ENCODE data around the gene HVCN1. TPM values are rescaled to one million over a fixed set of nuclear protein-coding genes. Genes with fewer than 3 reads are reported as not detected.
"Not testable (repeated sequence)": the region's sequence is repeated elsewhere in the genome, so short reads cannot be mapped to it uniquely, and the experiment has no call there.

The HVCN1 gene
- total RNA-seq, 4 donors from 2014 or later, result 4.4 to 6.9 (median 4.5) TPM

DNA sequence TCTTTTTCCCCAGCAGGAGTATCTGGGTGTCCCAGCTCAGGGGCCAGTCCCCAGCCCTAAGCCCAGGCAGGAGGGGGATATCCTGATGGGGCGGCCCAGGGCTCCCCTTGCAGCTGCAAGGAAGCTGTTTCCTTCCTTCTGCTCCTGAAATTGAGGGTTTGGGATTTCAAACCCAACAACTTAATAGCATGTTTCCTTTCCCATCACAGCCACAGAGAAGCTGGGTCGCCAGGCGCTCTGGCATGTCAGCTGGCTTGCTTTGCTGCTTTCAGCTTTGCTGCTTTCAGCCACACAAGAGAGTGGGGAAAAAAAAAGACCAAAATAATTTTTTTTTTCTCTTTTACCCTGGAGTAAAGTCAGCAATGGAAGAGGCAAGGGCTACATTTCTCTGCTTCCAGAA is 30.0 kb downstream of the HVCN1 start:
- Histone ChIP-seq H3K27me3 (no peaks in the 10 kb centered on the region), H3K27ac (no peak overlapping the region), H3K9me3 (no peaks in the 10 kb centered on the region), H3K36me3 (no peaks in the 10 kb centered on the region), H3K4me3 (replicated peaks in 1 of 3) (no peak overlapping the region), H3K4me1 (no peaks in the 10 kb centered on the region)
- no peak for DNase-seq
- 82 to 86% methylated on average over 3 of the region's 3 CpGs for WGBS, 2 donors
- TF ChIP-seq POLR2A (IDR thresholded peaks at IDR 0.05), result no peak
- no peak for TF ChIP-seq CTCF (IDR thresholded peaks at IDR 0.05)
- intact Hi-C loops (cut with DNase I), result no loop called here

GRCh38 chr12:110658242-110658641 is 30.7 kb downstream of the HVCN1 start:
- no peak for DNase-seq
- Histone ChIP-seq H3K27me3 (no peaks in the 10 kb centered on the region), H3K36me3 (no peaks in the 10 kb centered on the region), H3K4me3 (replicated peaks in 1 of 3) (no peak overlapping the region), H3K27ac (no peak overlapping the region), H3K9me3 (no peaks in the 10 kb centered on the region), H3K4me1 (no peaks in the 10 kb centered on the region)
- 76 to 77% methylated on average over 9 of the region's 9 CpGs for WGBS, 2 donors
- TF ChIP-seq CTCF (IDR thresholded peaks at IDR 0.05) (no peak), POLR2A (IDR thresholded peaks at IDR 0.05) (no peak)
- intact Hi-C loops (cut with DNase I), result no loop called here

GRCh38 chr12:110657747-110658146 is 31.2 kb downstream of the HVCN1 start:
- no peaks in the 10 kb centered on the region for H3K36me3 ChIP-seq
- DNase-seq, result no peak
- H3K27me3 ChIP-seq, result no peaks in the 10 kb centered on the region
- no peak overlapping the region for H3K27ac ChIP-seq
- H3K4me3 ChIP-seq (replicated peaks in 1 of 3), result no peak overlapping the region
- no peaks in the 10 kb centered on the region for H3K9me3 ChIP-seq
- WGBS, 2 donors, result 66 to 74% methylated on average over 9 of the region's 9 CpGs
- TF ChIP-seq POLR2A (IDR thresholded peaks at IDR 0.05) (no peak), CTCF (IDR thresholded peaks at IDR 0.05) (no peak)
- intact Hi-C loops (cut with DNase I), result no loop called here
- H3K4me1 ChIP-seq, result no peaks in the 10 kb centered on the region

- 89 to 97% methylated on average over 10 to 11 of the region's 11 CpGs for WGBS, 2 donors
- intact Hi-C loops (cut with DNase I), result no loop called here
- Histone ChIP-seq H3K4me3 (replicated peaks in 1 of 3) (no peak overlapping the region), H3K4me1 (no peaks in the 10 kb centered on the region), H3K27ac (no peak overlapping the region), H3K27me3 (no peaks in the 10 kb centered on the region), H3K9me3 (no peaks in the 10 kb centered on the region), H3K36me3 (peaks cover 0 to 4% of the 10 kb centered on the region in 2 donors)
- DNase-seq, result no peak
- TF ChIP-seq CTCF (IDR thresholded peaks at IDR 0.05) (no peak), POLR2A (IDR thresholded peaks at IDR 0.05) (no peak)
These were observed 32.8 kb downstream of the HVCN1 start for GRCh38 chr12:110656071-110656655.

- H3K9me3 ChIP-seq; H3K4me1 ChIP-seq; H3K27me3 ChIP-seq; H3K36me3 ChIP-seq; intact Hi-C loops (cut with DNase I); DNase-seq; H3K27ac ChIP-seq; H3K4me3 ChIP-seq (replicated peaks in 1 of 3): not testable (repeated sequence)
- 88 to 93% methylated on average over 10 of the region's 10 CpGs for WGBS, 2 donors
These were observed 34.7 kb downstream of the HVCN1 start for GRCh38 chr12:110654238-110654637.

Data from thyroid gland (tissue), 4 donors.